ENCODE measurements around the gene SMARCAL1. TPM values are rescaled to one million over a fixed set of nuclear protein-coding genes. Genes with fewer than 3 reads are reported as not detected.

The SMARCAL1 gene
- total RNA-seq, 2 experiments from 2014 or later, result 26.8 to 29.9 TPM

- no peaks in the 10 kb centered on the region for H3K27me3 Mint-ChIP-seq (ENCODE audit: low read depth)
- ATAC-seq (no peak), DNase-seq (no peak)
- H3K4me1 Mint-ChIP-seq (ENCODE audit: low read depth), result peaks cover 15% of the 10 kb centered on the region
- H3K36me3 Mint-ChIP-seq (ENCODE audit: low read depth), result peaks cover 68% of the 10 kb centered on the region
- POLR2A ChIA-PET, result no interaction called here
- H3K4me3 Mint-ChIP-seq, result no peak overlapping the region
- H3K9me3 Mint-ChIP-seq (ENCODE audit: insufficient read depth), result no peaks in the 10 kb centered on the region
- no peak overlapping the region for H3K27ac Mint-ChIP-seq
- CTCF ChIA-PET, result no interaction called here
Observed at GRCh38 chr2:216420367-216421101, 8.2 kb downstream of the SMARCAL1 start.

- ATAC-seq (no peak), DNase-seq (no peak)
- CTCF ChIA-PET, result interaction anchor here (2.0 kb wide), 1 partner anchor 19 kb away, joined by 6 read pairs; no protein-coding TSS in a partner anchor
- POLR2A ChIA-PET, result interaction anchor here (1.0 kb wide), 1 partner anchor 17 kb away, joined by 3 read pairs; no protein-coding TSS in a partner anchor
- Mint-ChIP-seq H3K4me1 (ENCODE audit: low read depth) (peaks cover 8% of the 10 kb centered on the region), H3K36me3 (ENCODE audit: low read depth) (peaks cover 62% of the 10 kb centered on the region), H3K4me3 (no peak overlapping the region), H3K27ac (no peak overlapping the region), H3K27me3 (ENCODE audit: low read depth) (no peaks in the 10 kb centered on the region), H3K9me3 (ENCODE audit: insufficient read depth) (no peaks in the 10 kb centered on the region)
Observed at GRCh38 chr2:216423071-216423470, 10.8 kb downstream of the SMARCAL1 start.

- ChIA-PET CTCF (interaction anchor here (0.9 kb wide), 1 partner anchor 209 kb away, joined by 3 read pairs; no protein-coding TSS in a partner anchor), POLR2A (no interaction called here)
- Mint-ChIP-seq H3K27me3 (ENCODE audit: low read depth) (no peaks in the 10 kb centered on the region), H3K27ac (no peak overlapping the region), H3K9me3 (ENCODE audit: insufficient read depth) (no peaks in the 10 kb centered on the region), H3K4me1 (ENCODE audit: low read depth) (peaks cover 4% of the 10 kb centered on the region), H3K4me3 (no peak overlapping the region), H3K36me3 (ENCODE audit: low read depth) (peaks cover 64% of the 10 kb centered on the region)
- no peak for DNase-seq
- no peak for ATAC-seq
Observed at GRCh38 chr2:216424274-216424673, 12.0 kb downstream of the SMARCAL1 start.

GRCh38 chr2:216425008-216425787 is 12.9 kb downstream of the SMARCAL1 start:
- DNase-seq, result no peak
- POLR2A ChIA-PET, result interaction anchor here (0.6 kb wide), 1 partner anchor 430 kb away, joined by 3 read pairs; no protein-coding TSS in a partner anchor
- no peaks in the 10 kb centered on the region for H3K27me3 Mint-ChIP-seq (ENCODE audit: low read depth)
- no peak overlapping the region for H3K27ac Mint-ChIP-seq
- H3K4me1 Mint-ChIP-seq (ENCODE audit: low read depth), result peaks cover 8% of the 10 kb centered on the region
- H3K4me3 Mint-ChIP-seq, result no peak overlapping the region
- CTCF ChIA-PET, result no interaction called here
- no peaks in the 10 kb centered on the region for H3K9me3 Mint-ChIP-seq (ENCODE audit: insufficient read depth)
- no peak for ATAC-seq
- peaks cover 67% of the 10 kb centered on the region for H3K36me3 Mint-ChIP-seq (ENCODE audit: low read depth)

- no peak overlapping the region for H3K27ac Mint-ChIP-seq
Observed at GRCh38 chr2:216426166-216426777, 14.0 kb downstream of the SMARCAL1 start.

GRCh38 chr2:216426938-216427337 is 14.7 kb downstream of the SMARCAL1 start:
- CTCF ChIA-PET, result interaction anchor here (1.1 kb wide), 1 partner anchor 16 kb away, joined by 3 read pairs; no protein-coding TSS in a partner anchor
- DNase-seq, result no peak
- no peak overlapping the region for H3K27ac Mint-ChIP-seq
- peaks cover 8% of the 10 kb centered on the region for H3K4me1 Mint-ChIP-seq (ENCODE audit: low read depth)
- no peaks in the 10 kb centered on the region for H3K27me3 Mint-ChIP-seq (ENCODE audit: low read depth)
- no peak overlapping the region for H3K4me3 Mint-ChIP-seq
- no peak for ATAC-seq
- POLR2A ChIA-PET, result no interaction called here
- H3K9me3 Mint-ChIP-seq (ENCODE audit: insufficient read depth), result no peaks in the 10 kb centered on the region
- peaks cover 72% of the 10 kb centered on the region for H3K36me3 Mint-ChIP-seq (ENCODE audit: low read depth)

More at GRCh38 chr2:216426166-216426777, 14.0 kb downstream of the SMARCAL1 start:
- no peak overlapping the region for H3K4me3 Mint-ChIP-seq
- ChIA-PET CTCF (interaction anchor here (1.1 kb wide), 1 partner anchor 17 kb away, joined by 3 read pairs; no protein-coding TSS in a partner anchor), POLR2A (interaction anchor here (0.6 kb wide), 1 partner anchor 429 kb away, joined by 3 read pairs; no protein-coding TSS in a partner anchor)
- H3K9me3 Mint-ChIP-seq (ENCODE audit: insufficient read depth), result no peaks in the 10 kb centered on the region
- H3K27me3 Mint-ChIP-seq (ENCODE audit: low read depth), result no peaks in the 10 kb centered on the region
- peaks cover 8% of the 10 kb centered on the region for H3K4me1 Mint-ChIP-seq (ENCODE audit: low read depth)
- no peak for ATAC-seq
- no peak for DNase-seq
- H3K36me3 Mint-ChIP-seq (ENCODE audit: low read depth), result peaks cover 70% of the 10 kb centered on the region

DNA sequence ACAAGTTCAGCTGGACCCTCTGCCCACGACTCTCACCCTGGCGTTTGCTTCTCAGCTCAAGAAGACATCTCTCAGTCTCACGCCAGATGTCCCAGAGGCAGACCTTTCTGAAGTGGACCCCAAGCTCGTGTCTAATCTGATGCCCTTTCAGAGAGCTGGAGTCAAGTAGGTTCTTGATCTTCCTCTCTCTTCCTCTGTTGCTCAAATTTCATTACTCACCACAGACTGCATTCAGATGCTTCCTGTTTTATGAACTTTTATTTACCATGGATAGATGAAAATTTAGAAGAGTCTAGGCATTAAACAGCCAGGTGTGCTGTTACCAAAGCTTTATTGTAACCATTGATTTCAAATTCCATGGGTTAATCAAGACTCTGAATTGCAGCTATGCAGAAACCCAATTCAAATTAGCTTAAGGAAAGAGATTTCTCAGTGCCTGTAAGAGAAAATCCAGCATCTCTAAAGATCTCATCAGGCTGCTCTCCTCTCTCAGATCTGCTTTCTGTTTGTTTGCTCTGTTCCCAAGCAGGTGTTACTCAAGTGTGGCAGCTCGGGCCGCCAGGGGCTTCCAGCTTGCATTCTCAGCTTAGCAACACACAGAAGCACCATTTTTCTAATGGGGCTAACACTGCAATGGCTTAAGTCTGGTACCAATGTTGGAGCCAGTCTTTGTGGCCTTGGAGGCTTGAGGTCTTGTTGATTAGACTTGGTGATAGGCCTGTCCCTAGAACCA is 16.5 kb downstream of the SMARCAL1 start:
- no peak overlapping the region for H3K4me3 Mint-ChIP-seq

GRCh38 chr2:216429428-216429827 is 17.1 kb downstream of the SMARCAL1 start:
- Mint-ChIP-seq H3K36me3 (ENCODE audit: low read depth) (peaks cover 69% of the 10 kb centered on the region), H3K9me3 (ENCODE audit: insufficient read depth) (no peaks in the 10 kb centered on the region), H3K4me3 (no peak overlapping the region), H3K27me3 (ENCODE audit: low read depth) (no peaks in the 10 kb centered on the region), H3K4me1 (ENCODE audit: low read depth) (peaks cover 4% of the 10 kb centered on the region), H3K27ac (no peak overlapping the region)
- ATAC-seq (no peak), DNase-seq (no peak)
- ChIA-PET CTCF (interaction anchor here (1.0 kb wide), 1 partner anchor 13 kb away, joined by 3 read pairs; no protein-coding TSS in a partner anchor), POLR2A (no interaction called here)

More for the DNA sequence above, 16.5 kb downstream of the SMARCAL1 start:
- Mint-ChIP-seq H3K4me1 (ENCODE audit: low read depth) (peaks cover 4% of the 10 kb centered on the region), H3K27ac (no peak overlapping the region), H3K9me3 (ENCODE audit: insufficient read depth) (no peaks in the 10 kb centered on the region), H3K36me3 (ENCODE audit: low read depth) (peaks cover 71% of the 10 kb centered on the region), H3K27me3 (ENCODE audit: low read depth) (no peaks in the 10 kb centered on the region)
- CTCF ChIA-PET, result interaction anchor here (0.8 to 1.0 kb wide), 2 partner anchors 13 to 47 kb away, joined by 3 read pairs; no protein-coding TSS in a partner anchor
- POLR2A ChIA-PET, result no interaction called here
- no peak for DNase-seq
- no peak for ATAC-seq

DNA sequence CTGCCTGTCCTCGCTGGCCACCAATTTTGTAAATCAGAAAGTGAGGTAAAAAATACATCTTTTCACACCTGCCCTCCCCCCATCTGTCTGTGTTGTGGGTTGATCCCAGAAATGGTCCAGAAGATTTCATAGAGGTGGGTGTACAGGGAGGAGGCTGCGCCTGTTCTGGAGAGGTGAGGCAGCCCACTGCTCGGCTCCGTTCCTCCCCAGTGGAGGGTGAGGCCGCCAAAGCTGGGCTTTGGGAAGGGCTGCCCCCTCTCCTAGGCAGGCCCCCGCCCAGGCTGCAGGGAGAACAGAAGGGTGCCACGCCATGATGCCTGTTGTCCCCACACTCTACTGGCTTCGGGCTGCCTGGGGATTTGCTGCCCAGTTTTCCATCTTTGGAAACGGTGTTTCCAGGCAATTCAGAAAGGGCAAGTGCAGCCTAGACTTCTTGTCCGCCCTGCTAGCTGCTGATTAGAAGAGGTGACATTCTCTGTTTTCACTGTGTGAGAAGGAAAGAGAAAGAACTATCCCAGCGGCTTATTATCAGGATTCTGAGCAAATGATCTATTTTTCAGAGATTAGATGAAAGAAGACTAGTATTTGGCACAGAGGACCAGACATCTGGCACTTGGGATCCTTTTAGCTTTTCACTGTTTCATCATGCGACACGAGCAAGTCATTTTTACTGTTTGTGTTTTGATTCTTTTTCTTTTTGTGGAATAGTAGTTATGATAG is 18.7 kb downstream of the SMARCAL1 start:
- ATAC-seq (no peak), DNase-seq (no peak)
- Mint-ChIP-seq H3K4me1 (ENCODE audit: low read depth) (peaks cover 4% of the 10 kb centered on the region), H3K4me3 (no peak overlapping the region), H3K27ac (no peak overlapping the region), H3K27me3 (ENCODE audit: low read depth) (no peaks in the 10 kb centered on the region), H3K36me3 (ENCODE audit: low read depth) (peaks cover 65% of the 10 kb centered on the region), H3K9me3 (ENCODE audit: insufficient read depth) (no peaks in the 10 kb centered on the region)
- POLR2A ChIA-PET, result no interaction called here
- CTCF ChIA-PET, result no interaction called here

GRCh38 chr2:216431531-216431856 is 19.2 kb downstream of the SMARCAL1 start:
- Mint-ChIP-seq H3K9me3 (ENCODE audit: insufficient read depth) (no peaks in the 10 kb centered on the region), H3K4me1 (ENCODE audit: low read depth) (peaks cover 4% of the 10 kb centered on the region), H3K4me3 (no peak overlapping the region), H3K27ac (no peak overlapping the region), H3K27me3 (ENCODE audit: low read depth) (no peaks in the 10 kb centered on the region), H3K36me3 (ENCODE audit: low read depth) (peaks cover 65% of the 10 kb centered on the region)
- POLR2A ChIA-PET, result no interaction called here
- CTCF ChIA-PET, result no interaction called here
- DNase-seq (no peak), ATAC-seq (no peak)

DNA sequence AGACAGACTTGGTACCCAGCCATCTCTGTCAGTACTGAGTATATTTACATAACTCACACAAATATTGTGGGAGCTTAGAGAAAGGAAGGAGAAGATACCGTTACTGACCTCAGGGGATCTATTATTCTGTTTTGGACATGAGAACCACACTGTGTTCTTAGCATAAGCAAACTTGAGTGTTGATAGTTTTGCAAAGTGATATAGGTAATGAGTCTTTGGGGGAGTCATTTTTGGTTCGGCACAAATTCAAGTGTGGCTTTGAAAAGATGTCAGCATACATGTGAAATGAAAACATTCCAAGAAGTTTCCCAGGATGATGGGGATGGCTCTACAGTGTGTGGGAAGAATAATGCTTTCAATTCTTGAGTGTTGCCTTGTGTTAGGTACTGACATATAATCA is 24.1 kb downstream of the SMARCAL1 start:
- ATAC-seq, result no peak
- no peaks in the 10 kb centered on the region for H3K27me3 Mint-ChIP-seq (ENCODE audit: low read depth)
- DNase-seq, result no peak
- H3K27ac Mint-ChIP-seq, result no peak overlapping the region
- H3K9me3 Mint-ChIP-seq (ENCODE audit: insufficient read depth), result no peaks in the 10 kb centered on the region
- H3K36me3 Mint-ChIP-seq (ENCODE audit: low read depth), result peaks cover 50% of the 10 kb centered on the region
- no peak overlapping the region for H3K4me3 Mint-ChIP-seq
- no peaks in the 10 kb centered on the region for H3K4me1 Mint-ChIP-seq (ENCODE audit: low read depth)
- ChIA-PET POLR2A (interaction anchor here (0.6 kb wide), 1 partner anchor 62 kb away, joined by 3 read pairs; no protein-coding TSS in a partner anchor), CTCF (interaction anchor here (0.6 kb wide), 1 partner anchor 567 kb away, joined by 3 read pairs; no protein-coding TSS in a partner anchor)
